Middle frontal gyrus (tissue), 1 donor: ENCODE data around the gene HAUS7.

Experiments used
- DNase-seq: peaks from one replicate; pipeline ENCODE4 v3.0.0-alpha.2; 2015; ENCODE audit warnings: low spot score; ENCODE audit errors: extremely low spot score

HAUS7 gene

DNA sequence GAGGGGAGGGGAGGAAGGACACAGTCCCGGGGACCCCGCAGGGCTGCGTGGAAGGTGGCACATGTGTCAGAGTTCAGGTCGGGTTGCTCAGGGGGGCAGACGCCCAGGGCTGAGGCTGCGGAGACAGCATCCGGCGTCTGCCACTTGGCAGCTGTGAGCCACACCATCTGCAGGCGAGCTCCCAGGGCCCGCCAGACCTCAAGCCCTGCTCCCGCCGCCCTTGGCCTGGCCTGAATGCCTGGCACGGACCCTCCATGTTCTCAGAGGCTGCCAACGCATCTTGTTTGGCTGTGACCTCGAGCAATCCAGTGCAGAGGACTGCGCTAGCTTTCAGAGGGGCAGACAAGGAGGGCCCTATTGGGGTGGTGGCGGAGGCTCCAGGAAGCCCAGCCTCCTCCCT, 29.5 kb upstream of the HAUS7 start:
- no peak for DNase-seq

DNA sequence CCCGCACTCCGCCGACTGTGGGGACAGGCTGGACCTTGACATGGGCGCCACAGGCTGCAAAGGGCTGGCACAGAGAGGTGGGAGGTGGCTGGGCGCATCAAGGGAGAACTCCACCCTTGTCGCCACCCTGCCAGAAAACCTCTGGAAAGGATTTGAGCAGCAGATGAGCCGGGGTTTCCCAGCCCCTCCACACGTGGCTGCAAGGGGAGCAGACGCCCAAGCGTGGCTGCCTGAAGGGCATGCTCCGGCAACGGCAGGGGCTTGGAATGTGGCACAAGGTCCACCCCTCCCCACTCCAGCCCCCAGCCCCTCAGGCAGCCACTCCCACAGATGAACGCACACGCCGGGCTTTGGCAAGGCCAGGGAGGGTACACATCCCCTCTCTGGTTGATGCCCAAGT, 29.0 kb upstream of the HAUS7 start:
- DNase-seq: no peak

DNA sequence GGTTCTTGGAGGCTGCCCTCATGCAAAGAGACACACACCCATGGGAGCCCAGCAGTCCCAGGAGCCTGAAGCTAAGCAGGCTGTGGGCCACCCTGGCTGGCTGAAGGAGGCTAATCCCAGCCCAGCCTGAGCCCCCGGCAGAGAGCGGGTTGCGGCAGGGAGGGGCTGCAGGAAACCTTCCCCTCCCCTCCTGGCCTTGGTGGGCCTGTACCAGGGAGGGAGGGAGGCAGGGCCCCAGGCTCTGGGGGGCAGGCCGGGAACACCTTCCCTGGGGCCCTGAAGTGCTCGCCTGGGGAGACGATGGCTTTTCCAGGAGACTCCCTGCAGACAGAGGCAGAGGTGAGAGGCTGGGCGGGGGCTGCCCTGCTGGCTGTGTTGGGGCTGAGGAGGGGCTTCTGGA, 28.1 kb upstream of the HAUS7 start:
- DNase-seq: no peak

DNA sequence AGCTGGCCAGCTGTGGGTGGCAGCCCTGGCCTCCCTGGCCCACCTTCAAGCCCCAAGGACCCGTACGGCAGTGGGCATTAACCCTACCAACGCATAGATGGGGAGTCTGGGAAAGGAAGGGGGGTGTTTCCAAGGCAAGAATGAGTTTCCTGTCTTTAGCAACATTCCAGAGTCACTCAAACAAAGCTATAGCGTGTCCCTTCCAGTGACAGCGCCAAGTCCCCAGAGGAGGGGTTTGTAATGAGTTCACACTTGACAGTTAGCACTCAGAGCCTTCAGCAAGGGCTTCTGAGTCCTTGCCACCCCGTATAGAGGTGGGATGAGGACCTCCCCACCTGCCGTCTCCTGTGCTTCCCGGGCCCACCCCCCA, 26.2 kb upstream of the HAUS7 start:
- DNase-seq: no peak

DNA sequence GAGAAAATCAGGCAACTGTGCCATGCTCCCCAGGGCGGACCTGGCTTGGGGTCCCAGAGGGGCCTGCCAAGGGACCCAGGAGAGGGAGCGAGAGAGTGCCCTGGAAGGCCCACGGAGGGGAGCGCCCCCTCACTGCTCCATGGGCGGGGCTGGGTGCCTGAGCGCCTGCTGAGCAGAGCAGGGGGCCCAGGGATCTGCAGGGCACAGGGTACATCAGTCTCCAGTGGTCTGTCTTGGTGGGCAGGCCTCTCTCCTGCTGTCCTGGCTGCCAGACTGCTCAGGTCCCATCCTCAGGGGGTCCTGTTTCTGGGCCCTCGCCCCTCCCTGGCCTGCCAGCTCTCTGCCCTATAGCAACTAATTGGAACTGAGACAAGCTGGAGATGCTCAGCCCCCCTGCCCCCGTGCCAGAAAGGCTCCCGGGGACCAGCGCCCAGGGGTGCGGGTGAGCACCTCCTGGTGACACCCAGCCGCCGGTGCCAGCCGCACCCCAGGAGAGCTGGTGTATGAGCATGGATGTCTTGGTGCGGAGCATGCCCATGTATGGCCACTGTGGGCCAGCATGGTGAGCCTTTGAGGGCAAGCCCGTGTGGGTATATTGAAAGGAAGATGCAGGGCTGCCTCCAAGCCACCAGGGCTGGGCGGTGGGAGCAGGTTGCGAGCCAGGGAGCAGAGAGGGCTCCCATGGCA, 25.7 kb upstream of the HAUS7 start:
- no peak for DNase-seq

DNA sequence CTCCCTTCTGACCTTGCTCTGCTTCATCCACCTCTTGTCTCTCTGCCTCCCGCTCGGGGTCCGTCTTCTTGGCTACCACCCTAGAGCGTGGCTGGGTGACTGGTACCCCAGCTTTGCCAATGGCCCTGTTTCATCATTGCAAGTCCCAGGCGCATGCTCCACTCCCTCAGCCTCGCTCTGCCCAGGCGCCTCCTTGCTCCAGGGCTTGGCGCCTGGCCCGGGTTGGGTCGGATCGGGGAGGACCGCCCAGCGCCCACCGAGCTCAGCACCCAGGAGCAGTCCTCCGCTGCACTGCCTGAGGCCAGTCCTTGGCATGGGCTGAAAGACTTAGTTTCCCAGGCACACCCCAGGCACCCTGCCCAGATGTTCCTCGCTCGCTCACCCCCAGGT, 25.0 kb upstream of the HAUS7 start:
- DNase-seq: no peak

- no peak for DNase-seq
Observed at GRCh38 chrX:153494541-153495361, 24.4 kb upstream of the HAUS7 start, which contains the start of gene BGN. Gene BGN, plus strand, starts transcription at chrX:153494980. Its CDS starts 9,652 bp downstream, at chrX:153504632.

DNA sequence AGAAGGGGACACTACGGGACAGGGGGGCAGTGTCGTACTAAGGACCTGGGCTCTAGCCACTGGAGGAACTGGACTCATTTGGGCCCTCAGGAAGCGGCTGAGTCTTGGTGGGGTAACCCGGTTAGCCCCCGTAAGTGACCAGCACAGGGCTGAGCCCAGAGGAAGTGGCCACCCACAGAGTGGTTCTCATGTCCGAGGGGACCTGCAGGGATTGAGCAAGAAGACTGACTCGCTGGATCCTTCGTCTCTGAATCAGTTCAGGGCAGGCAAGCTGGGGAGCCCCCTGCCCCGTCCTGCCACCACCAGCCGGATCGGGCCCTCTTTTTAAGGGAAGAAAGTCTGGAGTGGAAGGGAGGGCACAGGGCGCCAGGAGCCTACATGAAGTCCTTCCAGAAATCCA, 23.7 kb upstream of the HAUS7 start:
- no peak for DNase-seq

GRCh38 chrX:153493085-153493484, 22.7 kb upstream of the HAUS7 start:
- no peak for DNase-seq

- no peak for DNase-seq
Observed at GRCh38 chrX:153492543-153492942, 22.2 kb upstream of the HAUS7 start.

DNA sequence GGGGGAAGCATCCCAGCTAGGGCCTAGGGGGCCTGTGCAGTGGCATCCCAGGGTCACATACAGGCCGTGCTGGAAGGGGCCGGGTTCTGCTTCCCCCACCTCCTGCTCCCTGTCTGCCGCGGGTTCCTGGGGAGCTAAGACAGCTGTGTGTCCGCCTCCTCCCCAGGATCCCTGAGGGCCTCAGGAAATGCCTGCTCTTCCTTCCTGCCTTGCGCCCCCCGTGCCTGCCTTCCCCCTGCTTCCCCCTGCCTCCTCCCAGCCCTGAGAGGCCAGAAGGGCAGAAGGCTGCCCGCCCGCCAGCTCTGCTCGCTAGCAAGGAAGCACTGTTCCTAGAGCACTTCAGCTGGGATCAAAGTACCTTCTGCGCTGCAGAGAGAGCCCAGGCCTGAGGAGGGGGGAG, 21.5 kb upstream of the HAUS7 start:
- DNase-seq: no peak

DNA sequence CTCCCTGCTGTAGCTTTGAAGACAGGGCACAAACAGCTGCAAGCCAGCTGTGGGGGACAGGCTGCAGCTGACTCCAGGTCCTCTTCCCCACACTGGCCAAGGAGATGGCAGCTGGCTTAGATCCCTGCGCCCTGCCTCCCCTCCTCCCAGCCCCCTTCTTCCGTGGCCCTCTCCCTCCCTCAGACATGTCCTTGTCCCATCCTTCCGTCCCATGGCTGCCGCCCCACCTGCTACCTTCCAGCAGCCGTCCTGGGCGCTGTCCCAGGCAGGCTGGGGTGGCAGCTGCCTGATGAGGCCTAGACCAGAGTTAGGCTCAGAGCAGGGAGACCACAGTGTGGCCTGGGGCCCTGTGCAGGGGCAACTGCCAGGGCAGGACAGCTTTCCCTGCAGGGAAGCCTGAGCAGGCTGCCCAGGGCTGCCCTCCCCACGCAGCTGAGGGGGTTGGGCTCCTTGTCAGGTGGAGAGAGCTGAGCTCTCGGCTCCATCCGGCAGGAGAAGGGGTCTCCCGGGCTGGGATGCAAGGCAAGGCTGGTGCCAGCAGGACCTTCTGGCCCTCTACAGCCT, 21.1 kb upstream of the HAUS7 start:
- DNase-seq: no peak

GRCh38 chrX:153490217-153490930, 20.0 kb upstream of the HAUS7 start:
- DNase-seq: no peak

DNA sequence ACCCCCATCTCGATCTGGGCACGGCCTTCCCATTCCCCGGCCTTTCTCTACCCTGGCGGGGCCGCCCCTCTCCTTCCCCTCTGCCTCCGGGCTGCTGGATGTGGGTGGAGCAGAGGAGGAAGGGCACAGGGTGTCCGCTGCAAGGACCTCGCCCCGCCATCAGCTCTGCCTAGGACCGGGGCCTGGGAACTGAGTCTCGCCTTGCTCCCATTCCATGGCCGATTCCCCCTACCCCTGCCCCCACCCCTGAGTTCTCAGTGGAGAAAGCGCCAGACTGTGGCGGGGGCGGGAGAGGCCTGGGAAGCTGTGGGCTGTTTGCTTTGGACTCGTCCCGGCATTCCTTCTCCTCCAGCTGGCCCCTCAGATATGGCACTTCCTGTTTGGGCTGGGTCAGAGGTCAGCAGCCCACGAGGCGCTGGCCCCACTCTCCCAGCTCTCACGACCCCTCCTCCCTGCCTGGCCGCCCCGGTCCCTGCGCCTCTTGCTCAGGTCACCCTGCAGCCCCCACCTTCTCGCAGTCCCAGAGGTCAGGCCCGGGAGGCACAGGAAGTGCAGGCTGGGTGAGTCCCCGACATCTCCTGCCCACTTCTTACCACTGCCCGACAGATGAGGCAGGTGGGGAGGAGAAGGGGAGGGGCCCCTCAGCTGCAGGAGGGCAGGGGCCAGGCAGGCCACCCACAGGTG, 18.0 kb upstream of the HAUS7 start:
- DNase-seq: no peak

DNA sequence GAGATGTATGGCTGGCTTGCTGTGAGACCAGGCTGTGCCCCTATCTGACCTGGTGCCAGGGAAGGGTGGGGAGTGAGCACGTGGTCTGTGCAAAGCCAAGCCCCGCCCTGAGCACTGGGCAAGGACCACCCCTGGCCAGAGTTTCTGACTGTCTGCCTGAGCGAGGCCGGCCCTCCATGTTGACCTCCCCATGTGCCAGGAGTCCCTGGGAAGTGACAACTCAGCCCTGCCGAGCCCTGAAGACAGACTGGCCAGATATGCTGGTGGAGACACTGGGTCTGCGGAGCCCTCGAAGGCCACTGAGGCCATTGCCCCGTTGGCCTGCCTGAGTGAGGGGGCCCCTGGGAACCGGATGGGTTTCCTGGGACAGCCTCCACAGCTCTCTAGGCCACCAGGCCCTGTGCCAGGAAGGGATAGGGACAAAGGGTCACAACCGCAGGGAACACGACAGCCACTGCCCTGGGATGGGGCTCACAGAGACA, 17.3 kb upstream of the HAUS7 start:
- DNase-seq: no peak

GRCh38 chrX:153486171-153486570, 15.8 kb upstream of the HAUS7 start:
- DNase-seq: no peak

DNA sequence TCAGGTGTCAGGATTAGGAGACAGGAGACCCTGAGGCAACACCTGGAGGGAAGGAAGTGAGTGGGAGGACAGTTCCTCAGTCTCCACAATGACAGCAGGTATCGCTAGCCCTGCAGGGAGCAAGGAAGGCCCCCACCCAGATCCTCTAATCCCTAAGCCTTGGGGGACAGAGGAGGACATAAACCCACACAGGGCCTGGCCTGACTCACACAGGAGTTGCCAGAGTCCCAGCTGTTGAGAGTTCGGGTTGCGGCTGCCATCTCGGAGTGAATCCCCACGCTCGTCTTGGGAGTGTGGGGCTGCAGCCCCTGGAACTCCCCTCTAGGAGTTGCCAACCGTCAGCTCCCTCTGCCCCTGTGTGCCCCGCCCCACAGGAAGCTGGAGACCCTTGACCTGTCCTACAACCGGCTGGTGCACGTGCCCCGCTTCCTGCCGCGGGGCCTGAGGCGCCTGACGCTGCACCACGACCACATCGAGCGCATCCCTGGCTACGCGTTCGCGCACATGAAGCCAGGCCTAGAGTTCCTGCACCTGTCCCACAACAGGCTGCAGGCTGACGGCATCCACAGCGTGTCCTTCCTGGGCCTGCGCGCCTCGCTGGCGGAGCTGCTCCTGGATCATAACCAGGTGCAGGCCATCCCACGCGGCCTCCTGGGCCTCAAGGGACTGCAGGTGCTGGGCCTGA, 15.2 kb upstream of the HAUS7 start:
- no peak for DNase-seq

DNA sequence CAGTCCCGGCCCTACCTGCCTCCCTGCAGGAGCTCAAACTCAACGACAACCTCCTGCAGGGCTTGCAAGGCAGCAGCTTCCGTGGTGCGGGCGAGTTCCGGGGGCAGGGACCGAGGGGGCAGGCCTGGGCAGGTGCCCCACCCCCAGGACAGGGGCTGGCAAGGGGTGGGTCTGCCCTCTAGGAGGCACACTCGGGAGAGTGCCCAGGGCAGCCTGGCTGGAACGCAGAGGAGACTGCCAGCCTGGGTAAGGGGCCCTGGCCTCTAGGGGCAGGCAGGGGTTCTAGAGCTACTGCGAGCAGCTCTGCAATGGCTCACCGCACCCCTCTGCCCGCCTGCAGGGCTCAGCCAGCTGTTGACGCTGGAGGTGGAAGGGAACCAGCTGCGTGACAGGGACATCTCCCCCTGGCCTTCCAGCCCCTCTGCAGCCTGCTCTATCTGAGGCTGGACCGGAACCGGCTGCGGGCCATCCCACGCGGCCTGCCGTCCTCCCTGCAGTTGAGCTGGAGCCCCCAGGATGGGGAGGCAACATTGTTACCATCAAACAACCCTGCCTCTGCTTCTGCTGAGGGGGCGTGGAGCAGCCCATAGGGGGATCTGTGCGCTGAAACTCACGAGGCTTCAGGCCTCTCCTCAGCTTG, 12.1 kb upstream of the HAUS7 start:
- DNase-seq: no peak

DNA sequence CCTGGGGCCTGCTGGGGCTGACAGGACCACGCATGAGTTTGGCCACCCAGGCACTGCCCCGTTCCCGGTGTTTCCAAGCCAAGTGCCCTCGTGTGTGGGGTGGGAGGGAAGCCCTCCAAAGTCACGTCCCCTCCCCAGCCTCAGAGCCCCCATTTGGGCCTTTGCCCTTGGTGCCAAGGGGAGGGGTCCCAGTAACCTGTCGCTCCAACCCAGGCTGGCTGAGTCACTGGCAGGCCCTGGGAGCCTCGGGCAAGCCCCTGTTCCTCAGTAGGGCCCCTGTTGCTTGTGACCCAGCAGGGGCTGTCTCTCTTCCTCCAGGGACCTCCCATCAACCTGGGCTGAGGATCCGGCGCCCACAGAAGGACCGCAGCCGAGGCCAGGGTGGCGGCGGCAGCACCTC, 10.7 kb upstream of the HAUS7 start:
- no peak for DNase-seq

- no peak for DNase-seq
Observed at GRCh38 chrX:153478746-153479145, 8.4 kb upstream of the HAUS7 start.
